Panc1 (cell line): Measurements from ENCODE around the gene IFNG. TPM values are rescaled to one million over a fixed set of nuclear protein-coding genes. Genes with fewer than 3 reads are reported as not detected.

ENCODE experiments used
- ATAC-seq: fragments of 200-7000 bp; cut with Tn5 transposase; 2 replicates; pipeline ENCODE4 v1.9.1; 2020; ENCODE audit warnings: mild to moderate bottlenecking, moderate library complexity
- BruUV-seq: library from RNA; stranded (reverse); fragments of 400-500 nt; replicated peaks from 2 replicates; lab custom pipeline; 2021; lab: Mats Ljungman, UMichigan
- CTCF ChIA-PET: fragments of 300-600 bp; sonication (Branson Sonifier 250); formaldehyde crosslinking; loops from one replicate; lab custom pipeline; 2022; ENCODE audit warnings: antibody characterized with exemption; lab: Charles Lee
- POLR2A ChIA-PET: fragments of 300-600 bp; sonication (Branson Sonifier 250); formaldehyde crosslinking; loops from one replicate; lab custom pipeline; 2022; ENCODE audit warnings: antibody characterized with exemption; lab: Charles Lee
- DNase-seq: peaks from one replicate; pipeline ENCODE4 v3.0.0-alpha.2; 2010; ENCODE audit warnings: low read depth, low spot score
- H3K27ac ChIP-seq: 2 replicates; pipeline ENCODE4 v1.5.1; 2011; ENCODE audit warnings: mild to moderate bottlenecking, low read length, inconsistent platforms
- H3K27me3 ChIP-seq: fragments of 200-500 bp; sonication (Bioruptor generic); 2 replicates; pipeline ENCODE4 v1.6.0; 2014; ENCODE audit warnings: low read length, inconsistent platforms; ENCODE audit not compliant: control insufficient read depth, insufficient read depth
- H3K36me3 ChIP-seq: fragments of 200-500 bp; sonication (Bioruptor generic); 2 replicates; pipeline ENCODE4 v1.5.1; 2014; ENCODE audit warnings: inconsistent platforms, mild to moderate bottlenecking, low read length, moderate library complexity; ENCODE audit not compliant: control insufficient read depth, insufficient read depth
- H3K4me1 ChIP-seq: 2 replicates; pipeline ENCODE4 v1.5.1; 2011; ENCODE audit warnings: inconsistent platforms, mild to moderate bottlenecking, low read length, moderate library complexity; ENCODE audit not compliant: control insufficient read depth, insufficient read depth
- H3K4me3 ChIP-seq, 2 experiments: 2 replicates each; pipeline ENCODE4 v1.5.1; 2011 to 2012; ENCODE audit warnings: low read depth in 2 of 2, low read length in 2 of 2, mild to moderate bottlenecking in 2 of 2, inconsistent platforms in 1 of 2, moderate library complexity in 1 of 2
- H3K9me3 ChIP-seq: fragments of 200-500 bp; sonication (Bioruptor generic); 2 replicates; pipeline ENCODE4 v1.5.1; 2014; ENCODE audit warnings: low read depth, mild to moderate bottlenecking, inconsistent platforms, low read length, moderate library complexity; ENCODE audit not compliant: control insufficient read depth, insufficient read depth
- CTCF ChIP-seq: fragments of 450-650 bp; IDR thresholded peaks from 2 replicates; pipeline ENCODE4 v1.5.1; 2017; ENCODE audit warnings: mild to moderate bottlenecking
- POLR2AphosphoS5 ChIP-seq: IDR thresholded peaks from 2 replicates; pipeline ENCODE4 v1.6.1; 2012; ENCODE audit warnings: mild to moderate bottlenecking, low read depth, low read length, moderate library complexity
- REST ChIP-seq, 2 experiments: IDR thresholded peaks; 2 replicates each; pipeline ENCODE4 v1.6.1; 2011 to 2012; ENCODE audit warnings: low read depth in 2 of 2, control low read depth in 1 of 2, low read length in 1 of 2, mild to moderate bottlenecking in 1 of 2, moderate library complexity in 1 of 2; ENCODE audit not compliant: insufficient read depth in 1 of 2
- SIN3A ChIP-seq: IDR thresholded peaks from 2 replicates; pipeline ENCODE4 v1.6.1; 2012; ENCODE audit warnings: low read depth, mild to moderate bottlenecking, low read length, moderate library complexity, borderline replicate concordance; ENCODE audit not compliant: insufficient read depth
- TCF7L2 ChIP-seq: IDR thresholded peaks from 2 replicates; pipeline ENCODE4 v1.6.1; 2011; ENCODE audit warnings: mild to moderate bottlenecking, low read depth, low read length, inconsistent platforms
- in situ Hi-C: cut with HindIII; loops from 2 replicates; pipeline ENCODE4 v1.10.0; 2016; ENCODE audit warnings: low sequenced_read_pairs, low pct_unique_long_range_greater_than_20kb
- intact Hi-C: fragments of 100-400 bp; cut with micrococcal nuclease; formaldehyde crosslinking; loops from one replicate; pipeline ENCODE4 v1.10.0; 2022; ENCODE audit not compliant: unreplicated experiment
- total RNA-seq: library from RNA; stranded (reverse); gene quantifications from one replicate; pipeline ENCODE4 v1.2.1, GENCODE V29; 2021; ENCODE audit not compliant: unreplicated experiment

Gene IFNG
- total RNA-seq, 1 experiment from 2014 or later = 0.33 TPM

GRCh38 chr12:68118096-68118755 lies 41.3 kb downstream of the IFNG start:
- ChIA-PET CTCF (no interaction called here), POLR2A (no interaction called here)
- no peaks in the 10 kb centered on the region for H3K9me3 ChIP-seq
- no peak for TF ChIP-seq REST (IDR thresholded peaks at IDR 0.05; ENCODE audit: insufficient read depth in 1 of 2, low read depth in 2 of 2, low read length in 1 of 2)
- TF ChIP-seq SIN3A = no peak
- no peak for TF ChIP-seq TCF7L2
- TF ChIP-seq POLR2AphosphoS5 = no peak
- no peak for TF ChIP-seq CTCF
- no TSS peak for BruUV-seq
- ATAC-seq (no peak), DNase-seq (no peak)
- in situ Hi-C loops (no loop called here), intact Hi-C loops (no loop called here)
- H3K27me3 ChIP-seq = peaks cover 3% of the 10 kb centered on the region
- no peaks in the 10 kb centered on the region for H3K4me1 ChIP-seq
- no peak overlapping the region for H3K4me3 ChIP-seq
- H3K36me3 ChIP-seq = no peaks in the 10 kb centered on the region
- no peak overlapping the region for H3K27ac ChIP-seq

GRCh38 chr12:68117661-68118060 lies 41.9 kb downstream of the IFNG start:
- in situ Hi-C loops = no loop called here
- ChIA-PET POLR2A (no interaction called here), CTCF (no interaction called here)
- Histone ChIP-seq H3K36me3 (no peaks in the 10 kb centered on the region), H3K27ac (no peak overlapping the region), H3K9me3 (no peaks in the 10 kb centered on the region), H3K4me1 (no peaks in the 10 kb centered on the region), H3K4me3 (no peak overlapping the region), H3K27me3 (peaks cover 3% of the 10 kb centered on the region)
- intact Hi-C loops = no loop called here
- ATAC-seq (no peak), DNase-seq (no peak)
- TF ChIP-seq POLR2AphosphoS5 = no peak
- no peak for TF ChIP-seq SIN3A
- TF ChIP-seq CTCF = no peak
- no peak for TF ChIP-seq REST (IDR thresholded peaks at IDR 0.05; ENCODE audit: insufficient read depth in 1 of 2, low read depth in 2 of 2, low read length in 1 of 2)
- no peak for TF ChIP-seq TCF7L2
- BruUV-seq = no TSS peak
